PFSK-1 (cell line): ENCODE data around the gene PIGZ.

ENCODE experiments used
- FOXP2 ChIP-seq: optimal IDR thresholded peaks from 2 replicates; pipeline ENCODE3; 2011; ENCODE audit warnings: borderline replicate concordance, control low read depth, inconsistent platforms; ENCODE audit not compliant: insufficient read depth; ENCODE audit errors: extremely low read length, extremely low read depth
- POLR2AphosphoS5 ChIP-seq: IDR thresholded peaks from 2 replicates; pipeline ENCODE4 v1.6.1; 2012; ENCODE audit warnings: low read depth, mild to moderate bottlenecking, control low read depth, low read length, moderate library complexity
- REST ChIP-seq, 2 experiments: IDR thresholded peaks; 2 replicates each; pipeline versions ENCODE4 v1.6.1 to v1.8.0; 2011 to 2012; ENCODE audit warnings: low read depth in 2 of 2, low read length in 2 of 2, control low read depth in 1 of 2, inconsistent platforms in 1 of 2, mild to moderate bottlenecking in 1 of 2, moderate library complexity in 1 of 2; ENCODE audit not compliant: insufficient read depth in 1 of 2
- SIN3A ChIP-seq: IDR thresholded peaks from 2 replicates; pipeline ENCODE4 v1.6.1; 2012; ENCODE audit warnings: mild to moderate bottlenecking, low read length, moderate library complexity, borderline replicate concordance; ENCODE audit not compliant: insufficient read depth
- TAF1 ChIP-seq: IDR thresholded peaks from 2 replicates; pipeline ENCODE4 v1.6.1; 2012; ENCODE audit warnings: low read length, control low read depth, borderline replicate concordance; ENCODE audit not compliant: insufficient read depth

The PIGZ gene

GRCh38 chr3:197009532-197010019 is 40.9 kb upstream of the PIGZ start:
- TF ChIP-seq SIN3A (no peak), TAF1 (no peak), REST (IDR thresholded peaks at IDR 0.05; ENCODE audit: insufficient read depth in 1 of 2, low read depth in 2 of 2, low read length in 2 of 2) (no peak), FOXP2 (no peak), POLR2AphosphoS5 (no peak)

GRCh38 chr3:197008436-197009209 is 40.0 kb upstream of the PIGZ start:
- TF ChIP-seq POLR2AphosphoS5 (no peak), FOXP2 (no peak), TAF1 (no peak), SIN3A (no peak), REST (IDR thresholded peaks at IDR 0.05; ENCODE audit: insufficient read depth in 1 of 2, low read depth in 2 of 2, low read length in 2 of 2) (no peak)

GRCh38 chr3:197007953-197008352 is 39.3 kb upstream of the PIGZ start:
- TF ChIP-seq SIN3A (no peak), REST (IDR thresholded peaks at IDR 0.05; ENCODE audit: insufficient read depth in 1 of 2, low read depth in 2 of 2, low read length in 2 of 2) (no peak), POLR2AphosphoS5 (no peak), TAF1 (no peak), FOXP2 (no peak)

- TF ChIP-seq TAF1 = no peak
- no peak for TF ChIP-seq POLR2AphosphoS5
- no peak for TF ChIP-seq SIN3A
- no peak for TF ChIP-seq FOXP2
- TF ChIP-seq REST (IDR thresholded peaks at IDR 0.05; ENCODE audit: insufficient read depth in 1 of 2, low read depth in 2 of 2, low read length in 2 of 2) = no peak
Observed at GRCh38 chr3:197007296-197007940, 38.8 kb upstream of the PIGZ start.
